GM19467 (cell line): ENCODE results near the gene MCTP2.

ENCODE experiments used
- ATAC-seq: cut with Tn5 transposase; IDR thresholded peaks from one replicate; pipeline ENCODE4 v1.9.1; 2021; ENCODE audit warnings: mild to moderate bottlenecking, moderate library complexity; ENCODE audit not compliant: unreplicated experiment

MCTP2 gene

DNA sequence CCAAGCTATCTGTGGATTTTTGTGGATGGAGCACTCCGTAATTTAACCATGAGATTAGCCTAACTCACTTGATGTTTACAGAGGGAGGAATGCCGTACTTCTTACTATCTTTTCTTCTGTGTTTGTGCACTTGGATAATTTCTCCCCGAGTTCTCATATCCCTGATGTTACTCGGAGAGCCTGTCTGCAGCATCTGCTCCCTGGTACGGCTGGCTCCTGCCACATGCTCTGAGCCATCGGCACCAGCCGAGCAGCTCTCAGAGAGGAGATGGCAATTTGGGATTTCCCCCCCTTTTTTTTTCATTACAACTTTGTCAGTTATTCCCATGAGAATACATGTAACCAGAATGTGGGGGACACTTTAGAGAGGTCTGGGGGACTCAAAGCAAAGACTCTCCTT, 155.0 kb downstream of the MCTP2 start:
- no peak for ATAC-seq

DNA sequence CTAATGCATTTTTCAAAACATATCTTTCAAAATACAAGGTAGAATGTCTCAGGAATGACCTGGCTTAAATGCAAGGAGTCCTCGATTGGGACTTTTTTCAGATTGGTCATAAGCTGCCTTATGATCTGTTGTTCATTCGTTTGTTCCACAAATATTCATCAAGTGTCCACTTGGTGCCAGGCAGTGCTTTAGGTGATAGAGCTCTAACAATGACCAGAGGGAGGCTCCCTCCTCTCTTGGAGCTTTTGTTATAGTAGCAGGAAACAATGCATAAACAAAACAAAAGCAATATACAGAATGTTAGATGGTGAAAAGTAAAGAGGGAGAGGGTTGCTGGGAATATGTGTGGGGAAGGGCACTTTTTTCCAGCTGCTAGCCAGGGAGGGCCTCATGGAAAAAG, 156.1 kb downstream of the MCTP2 start:
- no peak for ATAC-seq

DNA sequence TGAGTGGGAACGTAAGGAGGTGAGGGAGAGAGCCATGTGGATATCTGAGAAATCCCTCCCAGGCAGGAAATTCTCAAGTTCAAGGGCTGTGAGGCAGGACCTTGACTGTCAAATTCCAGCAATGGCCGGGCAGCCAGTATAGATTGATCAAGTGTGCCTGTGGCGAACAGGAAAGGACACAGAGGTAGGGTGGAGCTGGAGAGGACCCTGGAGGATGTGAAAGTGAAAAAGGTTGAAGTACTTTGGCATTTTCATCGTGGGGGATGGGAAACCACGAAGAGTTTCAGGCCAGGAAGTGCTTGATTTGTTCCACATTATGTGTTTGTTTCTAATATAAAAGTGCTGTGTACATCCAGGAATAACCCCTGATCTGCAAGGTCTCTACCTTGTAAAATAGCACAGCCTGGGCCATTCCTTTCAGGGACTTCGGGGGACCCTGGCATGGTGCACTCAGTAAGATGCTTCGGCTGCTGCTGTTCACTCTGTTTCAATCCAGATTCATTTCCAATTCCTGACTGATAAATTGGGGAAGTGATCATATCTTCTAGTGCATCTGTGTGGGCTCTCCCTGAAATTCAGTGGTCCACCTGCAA, 156.6 kb downstream of the MCTP2 start:
- peak; percentile 61 for ATAC-seq

DNA sequence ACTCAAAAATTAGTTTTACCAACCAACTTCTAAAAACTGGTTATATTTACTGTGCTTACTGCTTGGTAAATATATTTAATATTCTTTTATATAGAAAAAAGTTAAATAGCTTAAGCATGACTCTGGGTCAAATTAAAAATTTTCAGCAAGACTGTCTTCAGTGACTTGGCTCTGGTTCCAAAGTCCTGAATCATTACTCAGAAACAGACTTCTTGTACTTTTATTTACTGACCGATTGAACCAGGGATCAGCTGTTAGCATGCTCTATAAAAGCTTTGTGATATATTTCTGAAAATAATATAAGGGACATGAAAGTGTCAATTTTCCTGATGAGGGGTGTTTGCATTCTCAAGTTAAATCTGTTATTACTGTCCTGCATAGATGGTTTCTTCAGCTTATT, 164.3 kb downstream of the MCTP2 start:
- ATAC-seq: no peak

DNA sequence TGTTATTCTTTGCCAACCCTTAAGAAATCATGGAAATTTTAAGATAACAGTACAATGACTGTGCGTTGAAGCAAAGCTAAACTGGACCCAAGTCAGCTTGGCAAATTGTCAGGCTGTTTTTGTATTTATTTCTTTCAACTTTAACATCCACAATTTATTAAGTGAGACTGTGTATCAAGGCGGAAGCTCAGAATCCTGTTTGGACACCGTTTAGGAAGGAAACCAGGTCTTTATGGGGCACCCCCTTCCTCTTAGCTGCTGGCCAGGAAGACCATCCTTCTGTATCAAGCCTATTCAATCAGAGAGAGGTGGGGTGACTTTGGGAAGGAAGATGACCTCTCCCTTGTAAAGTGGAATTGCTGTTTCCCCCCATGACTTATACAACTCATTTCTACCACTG, 166.0 kb downstream of the MCTP2 start:
- no peak for ATAC-seq

DNA sequence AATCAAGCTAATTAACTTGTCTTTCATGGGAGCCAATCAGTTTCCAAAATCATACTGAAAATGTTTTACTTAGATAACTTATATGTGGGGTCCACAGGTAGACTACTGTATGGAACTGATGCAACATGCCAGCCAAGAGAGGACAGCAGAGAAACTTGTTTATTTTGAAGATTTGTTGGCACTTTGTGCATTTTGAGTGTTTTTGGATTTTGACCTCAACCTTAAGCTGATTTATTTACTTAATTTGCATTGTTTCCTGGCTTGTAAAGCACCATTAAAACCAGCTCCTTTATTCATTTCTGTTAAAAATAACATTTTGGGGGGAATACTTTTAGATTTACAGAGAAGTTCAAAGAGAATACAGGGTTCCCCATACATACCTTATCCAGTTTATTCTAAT, 166.6 kb downstream of the MCTP2 start:
- ATAC-seq: no peak

DNA sequence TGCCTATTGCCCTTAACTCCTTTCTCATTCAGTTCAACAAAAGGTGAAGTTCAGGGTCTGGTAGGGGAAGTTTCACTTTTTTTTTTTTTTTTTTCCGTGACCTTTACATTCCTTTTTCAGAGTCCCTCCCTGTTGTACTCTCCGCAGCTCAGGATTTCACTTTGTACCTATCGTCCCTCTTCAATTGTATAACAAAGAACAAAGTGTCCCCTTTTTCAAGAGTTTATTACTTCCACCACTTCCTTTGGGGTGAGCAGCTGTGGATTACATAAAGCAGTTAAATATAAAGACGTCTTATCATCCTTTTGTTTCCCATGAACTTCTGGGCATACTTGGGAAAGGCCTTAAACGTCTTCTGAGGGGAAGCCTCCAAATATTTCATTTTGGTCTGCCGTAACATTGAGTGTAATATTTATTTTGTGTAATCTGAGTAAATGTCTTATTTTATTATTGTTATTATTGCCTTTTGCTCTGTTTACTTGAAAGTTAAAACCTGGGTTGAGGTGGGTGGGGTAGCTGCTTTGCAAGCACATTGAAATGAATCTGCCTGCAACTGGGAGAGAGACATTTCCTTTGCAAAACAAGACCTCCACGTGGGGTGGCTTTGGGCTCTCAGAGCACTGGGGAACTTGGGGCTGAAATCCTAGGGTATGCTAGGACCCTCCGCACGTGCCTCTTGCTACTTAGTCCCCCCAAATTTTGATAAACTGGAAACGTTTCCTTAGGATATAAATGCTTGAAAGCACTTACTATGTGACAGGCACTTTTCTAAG, 169.4 kb downstream of the MCTP2 start:
- no peak for ATAC-seq

DNA sequence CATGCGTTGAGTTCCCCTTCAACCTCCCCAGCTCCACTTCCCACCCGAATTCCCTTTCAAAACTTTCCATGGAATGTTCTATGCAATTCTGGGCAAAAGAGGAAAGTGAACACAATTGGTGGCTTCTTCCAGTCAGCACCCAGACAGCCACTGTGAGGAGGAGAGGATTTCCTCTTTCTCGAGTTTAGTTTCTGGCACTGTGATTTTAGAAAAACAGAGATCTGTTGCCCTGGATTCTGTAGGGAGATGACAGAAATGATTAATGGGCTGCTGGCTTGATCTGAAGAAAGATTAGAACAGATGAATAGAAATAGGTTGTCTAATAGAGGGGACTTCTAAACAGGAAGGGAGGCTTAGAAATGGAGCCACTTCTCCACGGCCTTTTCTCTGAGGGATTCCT, 172.0 kb downstream of the MCTP2 start:
- ATAC-seq: no peak

DNA sequence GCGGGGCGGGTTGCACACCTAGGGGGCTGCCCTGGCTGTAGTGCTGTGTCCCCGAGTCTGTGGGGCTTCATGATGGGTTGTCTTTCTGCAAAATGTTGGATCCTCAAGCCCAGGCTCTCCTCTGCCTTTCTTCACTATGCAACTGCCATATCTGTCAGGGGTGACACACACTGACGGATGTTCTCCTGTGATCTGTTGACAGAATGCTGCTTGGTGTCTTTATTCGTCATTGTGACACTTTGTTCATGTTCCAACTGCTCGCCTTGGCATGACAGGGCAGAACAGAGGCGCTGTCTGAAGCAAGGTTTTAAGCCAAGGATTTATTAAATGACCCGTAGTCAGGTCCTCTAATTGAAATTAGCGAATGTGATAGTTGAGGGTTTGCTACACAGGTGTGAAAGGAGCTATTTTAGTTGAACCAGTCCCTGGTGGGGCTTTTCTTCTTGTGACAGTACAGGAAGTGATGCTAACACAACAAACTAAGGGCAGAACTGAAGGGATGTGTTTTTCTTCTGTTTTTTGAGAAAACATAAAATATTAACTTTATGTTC, 173.4 kb downstream of the MCTP2 start:
- ATAC-seq: no peak

DNA sequence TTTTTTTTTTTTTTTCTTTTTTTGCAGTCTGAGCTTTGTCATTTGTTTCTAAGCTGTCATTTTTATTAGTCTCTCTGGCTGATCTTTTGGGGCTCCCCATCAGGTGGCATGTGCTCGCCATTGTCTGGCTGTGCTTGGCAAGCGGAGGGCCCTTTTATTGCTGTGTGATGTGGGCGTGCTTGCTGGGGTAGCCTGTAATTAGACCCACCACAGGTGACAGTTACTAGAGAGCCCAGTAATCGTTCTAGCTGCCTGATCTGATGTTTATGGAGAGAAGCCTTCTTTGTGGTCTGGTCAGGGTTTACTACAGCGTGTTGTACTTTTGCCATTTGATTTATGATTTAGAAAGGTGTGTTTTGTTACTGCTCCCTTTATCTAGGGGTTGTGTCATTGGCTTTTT, 179.9 kb downstream of the MCTP2 start:
- no peak for ATAC-seq

DNA sequence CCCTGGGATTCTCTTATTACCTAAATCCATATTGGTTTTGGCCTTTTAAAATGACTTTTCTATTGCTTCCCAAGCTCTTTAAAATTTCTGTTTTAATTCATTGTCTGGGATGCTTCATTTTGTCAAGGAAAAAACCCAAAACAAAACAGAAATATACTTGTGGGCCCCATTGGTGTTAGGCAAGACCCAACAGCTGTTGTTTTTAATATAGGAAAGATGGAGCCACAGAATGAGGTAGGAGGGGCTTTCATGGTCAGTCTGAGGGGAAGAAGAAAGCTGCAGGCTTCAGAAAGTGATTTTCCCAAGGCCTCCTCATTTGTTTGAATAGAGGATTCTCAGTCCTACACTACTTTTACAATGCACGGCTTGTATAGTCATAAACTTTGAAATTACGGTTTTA, 180.5 kb downstream of the MCTP2 start:
- no peak for ATAC-seq

DNA sequence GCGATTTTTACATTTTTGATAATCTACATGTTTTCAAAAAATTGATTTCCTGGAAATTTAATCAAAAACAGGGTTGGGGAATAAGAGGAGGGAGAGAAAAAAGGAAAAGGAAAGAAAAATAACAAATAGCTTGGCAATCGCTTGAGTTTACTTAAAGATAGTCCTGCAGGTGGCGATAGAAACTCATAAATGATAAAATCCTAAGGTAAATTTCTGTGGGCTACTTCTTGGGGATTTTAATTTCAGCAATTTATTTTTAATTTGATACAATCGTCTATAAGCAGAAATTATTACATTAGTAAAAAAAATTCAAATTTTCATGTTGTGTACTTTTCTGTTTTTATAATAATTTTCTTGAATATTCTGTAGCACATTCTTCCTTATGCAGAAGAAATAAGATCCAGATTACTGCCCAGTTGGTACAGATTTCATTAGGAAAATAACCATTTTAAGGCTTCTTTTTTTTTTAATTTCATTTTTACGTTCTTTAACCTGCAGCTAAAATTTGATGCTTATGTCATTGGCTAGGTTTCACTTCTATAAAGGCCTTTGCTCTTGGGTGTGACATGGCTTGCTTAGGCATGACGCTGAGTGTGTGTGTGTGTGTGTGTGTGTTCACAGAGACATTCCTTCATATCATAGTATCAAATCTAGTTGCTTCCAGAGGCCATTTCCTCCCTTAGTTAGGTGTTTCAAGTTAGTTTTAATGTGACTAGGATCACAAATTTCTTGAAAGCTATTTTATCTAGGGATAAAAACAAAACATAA, 181.8 kb downstream of the MCTP2 start:
- ATAC-seq: peak; percentile 52

DNA sequence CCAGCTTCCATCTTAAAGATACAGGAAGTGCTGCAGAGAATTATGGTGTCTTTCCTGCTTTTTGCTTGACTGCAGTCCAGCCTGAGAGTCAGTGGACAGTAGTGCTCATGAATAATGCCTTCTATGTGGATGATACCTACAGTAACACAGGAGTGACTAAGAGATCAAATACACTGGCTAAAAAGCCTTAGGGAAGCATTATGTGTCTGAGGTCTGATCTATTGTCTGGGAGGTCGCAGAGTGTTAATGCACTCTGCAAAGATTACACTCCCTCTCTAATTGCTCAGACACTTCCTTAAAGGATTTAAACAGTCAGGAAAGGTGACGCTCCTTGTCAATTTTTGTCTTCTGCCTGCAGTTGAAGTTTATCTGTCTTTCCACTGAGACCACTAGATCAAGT, 183.6 kb downstream of the MCTP2 start:
- no peak for ATAC-seq

DNA sequence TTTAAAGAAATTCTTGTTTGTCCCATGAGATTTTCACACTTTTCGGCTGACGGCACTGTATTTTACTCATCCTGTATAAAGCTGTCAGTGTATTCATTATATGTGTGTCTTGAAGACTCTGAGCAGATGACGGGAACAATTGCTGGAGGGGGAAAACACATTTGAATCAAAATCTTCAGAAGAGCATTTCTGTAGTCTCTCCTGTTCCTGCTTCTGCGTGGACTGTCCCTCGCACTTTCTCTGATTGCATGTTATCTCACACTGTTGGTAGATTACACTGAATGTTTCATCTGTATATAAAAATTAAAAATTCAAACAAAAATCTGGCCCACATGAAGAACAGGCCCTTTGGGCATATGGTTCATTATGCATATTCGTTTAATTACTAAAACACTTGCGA, 184.9 kb downstream of the MCTP2 start:
- no peak for ATAC-seq

DNA sequence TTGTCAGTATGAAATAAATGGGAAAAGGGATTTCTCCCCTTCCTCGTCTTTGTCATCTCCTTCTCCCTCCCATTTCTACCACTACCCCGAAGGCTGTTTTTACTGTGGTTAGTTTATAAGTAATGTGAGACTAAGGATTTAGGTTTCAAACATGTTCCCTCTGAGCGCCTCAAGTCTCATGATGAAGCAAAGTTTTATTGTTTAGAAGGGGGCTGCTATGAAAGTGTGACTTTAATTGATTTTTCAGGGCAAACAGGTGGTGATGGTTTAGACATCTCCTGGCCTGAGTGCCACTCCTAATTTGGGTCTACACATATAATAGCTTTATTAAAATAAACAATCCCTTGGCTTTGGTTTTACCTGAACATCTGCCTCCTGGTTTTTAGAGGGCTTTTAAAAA, 185.5 kb downstream of the MCTP2 start:
- no peak for ATAC-seq

DNA sequence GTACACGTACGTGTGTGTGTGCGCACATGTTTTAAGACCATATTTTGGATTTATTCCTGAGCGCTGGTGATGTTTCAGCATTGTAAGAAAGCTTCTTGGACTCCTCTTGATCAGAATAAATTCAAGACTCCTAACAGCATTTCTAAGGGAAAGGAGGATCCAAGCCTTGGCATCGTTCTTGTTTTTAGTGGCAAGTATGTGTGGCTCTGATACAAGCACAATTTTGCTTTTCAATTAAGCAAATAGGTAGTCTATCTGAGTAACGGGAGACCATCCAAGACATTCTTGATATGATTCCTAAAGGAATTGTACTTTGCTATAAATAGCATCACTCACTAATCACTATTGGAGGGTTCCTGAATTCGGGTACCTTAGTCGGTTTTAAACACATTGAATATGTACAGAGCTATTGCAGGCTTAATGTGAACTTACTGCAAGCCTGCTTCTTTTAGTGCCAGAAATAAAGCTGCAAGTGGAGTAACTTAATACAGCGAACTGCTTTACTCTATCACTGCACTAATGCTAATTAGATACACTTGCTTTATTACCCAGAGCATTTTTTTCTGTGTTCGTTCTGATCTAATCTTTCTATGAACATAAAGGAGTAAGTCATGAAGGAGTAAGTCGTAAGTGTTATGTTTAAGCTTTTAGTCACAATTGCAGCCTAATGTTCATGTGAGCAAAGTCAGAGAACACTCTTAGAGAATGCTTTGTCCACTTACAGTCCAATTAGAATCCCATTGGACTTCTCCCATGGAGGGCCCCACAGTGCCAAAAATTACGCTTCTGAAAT, 186.3 kb downstream of the MCTP2 start:
- no peak for ATAC-seq

DNA sequence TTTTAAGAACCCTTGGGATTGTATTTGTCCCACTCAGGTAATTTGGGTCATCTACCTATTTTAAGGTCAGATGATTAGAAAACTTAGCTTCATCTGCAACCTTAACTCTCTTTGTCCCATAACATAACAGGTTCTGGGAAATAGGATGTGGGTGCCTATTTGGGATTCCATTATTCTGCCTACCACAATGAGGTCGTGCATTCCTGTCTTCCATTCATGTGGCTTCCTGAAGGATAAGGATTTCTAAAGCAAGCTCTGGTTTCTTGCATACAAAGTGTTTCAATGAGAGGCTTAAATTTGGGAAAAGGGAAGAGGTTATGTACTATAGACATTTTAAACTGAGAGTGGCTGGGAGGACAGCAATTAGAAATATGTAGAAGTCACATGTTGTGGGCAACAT, 190.3 kb downstream of the MCTP2 start:
- ATAC-seq: no peak

DNA sequence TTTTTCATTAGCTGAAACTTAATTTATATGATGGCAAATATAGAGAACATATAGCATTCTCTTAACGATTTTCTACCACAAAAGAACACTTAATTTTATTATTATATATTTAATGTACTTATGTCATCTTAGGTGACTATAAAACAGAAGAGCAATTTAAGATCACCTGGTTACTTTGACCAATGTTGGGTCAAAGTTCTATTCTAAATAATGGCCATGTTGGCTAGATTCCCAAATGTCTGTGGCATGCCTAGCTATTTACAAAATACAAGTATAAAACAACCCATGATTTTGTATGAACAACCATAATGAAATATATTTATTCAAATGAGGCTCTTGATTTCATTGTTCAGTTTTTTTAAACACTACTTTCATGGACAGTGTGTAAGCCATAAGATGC, 200.9 kb downstream of the MCTP2 start:
- no peak for ATAC-seq

DNA sequence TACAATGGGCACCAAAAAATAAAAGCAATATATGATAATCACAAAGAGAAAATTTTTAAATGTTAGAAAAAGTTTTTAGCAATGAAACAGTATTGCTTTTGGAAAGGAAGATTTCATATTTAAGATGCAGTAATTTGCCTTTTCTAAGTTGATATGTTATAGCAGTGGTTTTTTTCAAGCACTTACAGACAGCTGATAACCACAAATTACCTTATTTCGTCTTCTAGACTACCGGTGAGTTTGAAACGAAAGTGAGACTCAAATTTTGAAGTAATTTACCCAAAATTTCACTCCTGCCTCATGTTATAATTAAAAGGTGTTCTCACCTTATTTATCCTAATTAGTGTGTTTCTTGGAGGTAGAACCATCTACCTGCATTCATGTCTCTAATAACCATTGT, 207.8 kb downstream of the MCTP2 start:
- ATAC-seq: no peak

DNA sequence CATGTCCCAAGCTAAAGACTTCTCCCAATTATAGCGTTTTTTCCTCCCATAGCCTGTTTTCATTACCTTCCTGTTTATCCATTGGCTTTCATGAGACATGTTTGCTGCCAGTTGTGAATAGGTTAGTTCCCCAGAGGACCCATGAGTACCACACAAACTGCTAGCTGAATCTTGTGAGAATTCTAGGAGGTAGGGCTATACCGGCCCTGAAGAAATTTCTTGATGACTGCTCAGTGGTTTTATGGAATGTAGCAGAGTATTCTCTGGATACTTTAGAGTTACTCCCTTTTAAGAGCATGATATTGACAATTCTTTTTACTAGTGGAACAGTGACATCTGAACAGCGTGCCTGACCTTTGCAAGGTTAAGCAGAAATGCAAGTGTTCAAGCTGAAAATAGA, 210.4 kb downstream of the MCTP2 start:
- no peak for ATAC-seq

DNA sequence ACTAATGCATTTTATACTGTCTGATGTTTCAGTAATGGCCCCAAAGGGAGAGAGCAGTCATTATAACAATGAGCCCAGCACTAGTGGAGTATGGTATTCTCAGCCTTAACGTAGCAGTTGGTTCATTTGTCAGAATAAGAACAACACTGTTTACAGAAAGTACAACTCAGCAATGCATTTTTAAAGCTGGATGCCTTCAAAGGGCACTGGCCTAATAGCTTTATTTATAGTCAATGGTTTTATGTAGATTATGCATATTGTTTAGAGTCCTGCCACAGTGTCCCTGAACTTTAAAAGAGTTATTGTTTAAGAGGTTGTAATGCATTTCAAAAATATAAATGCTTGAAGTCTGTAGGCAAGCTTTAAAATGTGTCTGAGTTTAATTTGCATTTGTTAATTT, 211.1 kb downstream of the MCTP2 start:
- ATAC-seq: no peak
